Nephron (organoid): ENCODE results near the gene OBSCN.
"Not testable (repeated sequence)": the region's sequence is repeated elsewhere in the genome, so short reads cannot be mapped to it uniquely, and the experiment has no call there.

Source experiments
- H3K27ac Mint-ChIP-seq, 3 experiments: 2 replicates each; pipeline ENCODE4 v1.8.0; 2020; ENCODE audit warnings: mixed read lengths in 3 of 3, mild to moderate bottlenecking in 2 of 3, moderate library complexity in 1 of 3
- H3K27me3 Mint-ChIP-seq: 2 replicates; pipeline ENCODE4 v1.8.0; 2021; ENCODE audit warnings: low read depth, mild to moderate bottlenecking, moderate library complexity, mixed read lengths
- H3K36me3 Mint-ChIP-seq: 2 replicates; pipeline ENCODE4 v1.8.0; 2020; ENCODE audit warnings: low read depth, mixed read lengths
- H3K4me1 Mint-ChIP-seq: 2 replicates; pipeline ENCODE4 v1.8.0; 2020; ENCODE audit warnings: mixed read lengths
- H3K4me3 Mint-ChIP-seq, 3 experiments: 2 replicates each; pipeline ENCODE4 v1.8.0; 2020; ENCODE audit warnings: mild to moderate bottlenecking in 3 of 3, mixed read lengths in 3 of 3, moderate library complexity in 2 of 3
- H3K9me3 Mint-ChIP-seq: 2 replicates; pipeline ENCODE4 v1.8.0; 2020; ENCODE audit warnings: mixed read lengths
- CTCF ChIP-seq, 3 experiments: fragments of 200-600 bp; sonication (generic); IDR thresholded peaks; one replicate each; pipeline ENCODE4 v1.5.0; 2021; ENCODE audit warnings: antibody characterized with exemption in 3 of 3; ENCODE audit not compliant: unreplicated experiment in 3 of 3

Gene OBSCN

GRCh38 chr1:228264090-228264829 lies 56.4 kb downstream of the OBSCN start:
- H3K9me3 Mint-ChIP-seq = peaks cover 6% of the 10 kb centered on the region
- H3K27ac Mint-ChIP-seq = no peak overlapping the region
- H3K4me3 Mint-ChIP-seq = no peak overlapping the region
- TF ChIP-seq CTCF (IDR thresholded peaks at IDR 0.05; ENCODE audit: unreplicated experiment in 3 of 3) = no peak
- no peaks in the 10 kb centered on the region for H3K4me1 Mint-ChIP-seq
- peaks cover 60% of the 10 kb centered on the region for H3K36me3 Mint-ChIP-seq
- H3K27me3 Mint-ChIP-seq = no peaks in the 10 kb centered on the region

- no peak overlapping the region for H3K27ac Mint-ChIP-seq
- TF ChIP-seq CTCF (IDR thresholded peaks at IDR 0.05; ENCODE audit: unreplicated experiment in 3 of 3) = no peak
- H3K9me3 Mint-ChIP-seq = peaks cover 6% of the 10 kb centered on the region
- H3K27me3 Mint-ChIP-seq = no peaks in the 10 kb centered on the region
- H3K36me3 Mint-ChIP-seq = peaks cover 51% of the 10 kb centered on the region
- H3K4me1 Mint-ChIP-seq = no peaks in the 10 kb centered on the region
- H3K4me3 Mint-ChIP-seq = no peak overlapping the region
These were observed 57.3 kb downstream of the OBSCN start for GRCh38 chr1:228265167-228265566.

- Mint-ChIP-seq H3K4me1 (no peaks in the 10 kb centered on the region), H3K36me3 (peaks cover 37% of the 10 kb centered on the region), H3K9me3 (no peaks in the 10 kb centered on the region), H3K4me3 (no peak overlapping the region), H3K27ac (no peak overlapping the region), H3K27me3 (peaks cover 3% of the 10 kb centered on the region)
- no peak for TF ChIP-seq CTCF (IDR thresholded peaks at IDR 0.05; ENCODE audit: unreplicated experiment in 3 of 3)
These were observed 60.4 kb downstream of the OBSCN start for GRCh38 chr1:228267962-228268880.

GRCh38 chr1:228268881-228269265 lies 61.0 kb downstream of the OBSCN start:
- no peak for TF ChIP-seq CTCF (IDR thresholded peaks at IDR 0.05; ENCODE audit: unreplicated experiment in 3 of 3)
- Mint-ChIP-seq H3K4me3 (no peak overlapping the region), H3K36me3 (peaks cover 37% of the 10 kb centered on the region), H3K9me3 (no peaks in the 10 kb centered on the region), H3K27ac (no peak overlapping the region), H3K4me1 (no peaks in the 10 kb centered on the region), H3K27me3 (peaks cover 3% of the 10 kb centered on the region)

- H3K27me3 Mint-ChIP-seq, H3K9me3 Mint-ChIP-seq, H3K27ac Mint-ChIP-seq, H3K4me3 Mint-ChIP-seq, H3K4me1 Mint-ChIP-seq: not testable (repeated sequence)
- H3K36me3 Mint-ChIP-seq = peaks cover 37% of the 10 kb centered on the region
These were observed 61.6 kb downstream of the OBSCN start for GRCh38 chr1:228269431-228269830.

- TF ChIP-seq CTCF (IDR thresholded peaks at IDR 0.05; ENCODE audit: unreplicated experiment in 3 of 3) = no peak
- H3K27ac Mint-ChIP-seq = no peak overlapping the region
- H3K4me3 Mint-ChIP-seq = no peak overlapping the region
- peaks cover 32% of the 10 kb centered on the region for H3K36me3 Mint-ChIP-seq
- H3K27me3 Mint-ChIP-seq = peaks cover 3% of the 10 kb centered on the region
- no peaks in the 10 kb centered on the region for H3K4me1 Mint-ChIP-seq
- H3K9me3 Mint-ChIP-seq = no peaks in the 10 kb centered on the region
These were observed 62.2 kb downstream of the OBSCN start for GRCh38 chr1:228270032-228270431.
